Lung microvascular endothelial cell (primary cell): ENCODE measurements around the gene NCL. TPM values are rescaled to one million over a fixed set of nuclear protein-coding genes. Genes with fewer than 3 reads are reported as not detected.
"Not testable (repeated sequence)": the region's sequence is repeated elsewhere in the genome, so short reads cannot be mapped to it uniquely, and the experiment has no call there.

ENCODE experiments used
- DNase-seq, 2 donors: peaks; one replicate each; pipeline versions ENCODE4 v3.0.0 to v3.0.0-alpha.2; 2010; ENCODE audit warnings: low read depth in 2 of 2
- total RNA-seq: library from RNA; depleted of rRNA; stranded (reverse); fragments of >200 nt; gene quantifications from 2 replicates; pipeline ENCODE4 v1.2.1, GENCODE V29; 2014

NCL gene
- total RNA-seq, 1 donor from 2014 or later, result 65.1 TPM

DNA sequence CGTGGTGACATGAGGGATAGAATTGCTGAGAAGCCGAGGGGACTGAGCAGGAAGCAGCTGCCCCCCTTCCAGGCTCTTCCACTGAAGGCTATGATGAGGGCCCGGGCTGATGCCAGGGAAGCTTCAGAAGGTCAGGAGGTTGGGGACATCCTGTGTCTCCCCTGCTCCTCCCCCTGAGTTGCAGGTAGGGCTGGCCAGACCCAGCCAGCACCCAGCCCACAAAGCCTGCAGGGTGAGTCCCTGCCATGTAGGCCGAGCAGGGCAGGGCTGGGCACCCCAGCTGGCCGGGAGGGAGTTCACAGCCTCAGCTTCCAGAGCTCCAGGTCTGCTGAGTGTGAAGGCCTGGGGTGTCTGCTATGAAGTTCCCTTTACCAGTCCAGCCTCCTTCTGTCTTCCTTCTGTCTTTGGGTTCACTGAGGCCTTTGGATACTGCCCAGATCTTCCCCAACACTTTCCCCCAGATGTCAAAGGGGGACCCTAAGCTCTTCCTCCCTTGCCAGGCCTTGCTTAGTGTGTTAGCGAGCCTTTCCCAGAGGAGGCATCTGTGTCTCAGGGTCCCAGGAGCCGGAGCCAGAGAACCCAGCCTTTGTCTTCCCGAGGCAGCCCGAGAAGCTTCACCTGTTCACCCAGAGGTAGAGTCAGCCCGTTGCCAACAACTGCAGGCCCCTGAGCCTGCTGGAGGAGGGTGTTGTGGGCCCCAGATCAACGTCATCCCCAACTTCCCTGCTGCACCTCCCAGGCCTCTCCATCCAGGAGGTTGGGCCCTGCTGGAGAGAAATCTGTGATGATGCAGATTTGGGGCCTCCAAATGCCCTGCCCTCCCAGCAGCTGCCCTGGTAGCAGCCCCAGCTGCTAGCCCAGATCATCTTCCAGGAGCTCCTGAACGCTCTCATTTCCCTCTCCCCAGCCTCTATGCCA is 3.6 kb upstream of the NCL start:
- no peak for DNase-seq

DNA sequence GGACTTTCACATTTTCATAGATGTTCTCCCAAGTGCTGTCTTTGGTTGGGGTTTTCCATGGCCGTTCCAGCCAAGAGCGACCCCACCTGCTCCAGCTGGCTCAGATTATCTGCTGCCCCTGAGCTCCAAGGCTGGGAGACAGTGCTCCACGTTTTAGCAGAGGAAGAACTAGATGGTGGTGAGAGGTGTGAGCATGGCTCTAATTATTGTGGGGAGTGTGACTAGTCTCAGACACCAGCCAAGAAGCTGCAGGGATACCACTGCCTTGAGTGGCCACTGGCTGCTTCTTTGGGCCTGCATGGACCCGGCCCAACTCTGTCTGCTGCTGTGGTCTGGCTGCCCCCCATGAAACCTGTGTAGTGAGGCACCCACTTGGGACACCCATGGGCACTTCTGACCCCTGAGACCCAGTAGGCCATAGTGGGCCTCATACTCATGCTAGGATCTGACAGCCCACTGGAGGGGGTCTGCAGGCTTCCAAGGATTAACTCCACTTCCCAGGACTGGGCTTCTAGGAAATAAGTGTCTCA is 2.8 kb upstream of the NCL start:
- no peak for DNase-seq

DNA sequence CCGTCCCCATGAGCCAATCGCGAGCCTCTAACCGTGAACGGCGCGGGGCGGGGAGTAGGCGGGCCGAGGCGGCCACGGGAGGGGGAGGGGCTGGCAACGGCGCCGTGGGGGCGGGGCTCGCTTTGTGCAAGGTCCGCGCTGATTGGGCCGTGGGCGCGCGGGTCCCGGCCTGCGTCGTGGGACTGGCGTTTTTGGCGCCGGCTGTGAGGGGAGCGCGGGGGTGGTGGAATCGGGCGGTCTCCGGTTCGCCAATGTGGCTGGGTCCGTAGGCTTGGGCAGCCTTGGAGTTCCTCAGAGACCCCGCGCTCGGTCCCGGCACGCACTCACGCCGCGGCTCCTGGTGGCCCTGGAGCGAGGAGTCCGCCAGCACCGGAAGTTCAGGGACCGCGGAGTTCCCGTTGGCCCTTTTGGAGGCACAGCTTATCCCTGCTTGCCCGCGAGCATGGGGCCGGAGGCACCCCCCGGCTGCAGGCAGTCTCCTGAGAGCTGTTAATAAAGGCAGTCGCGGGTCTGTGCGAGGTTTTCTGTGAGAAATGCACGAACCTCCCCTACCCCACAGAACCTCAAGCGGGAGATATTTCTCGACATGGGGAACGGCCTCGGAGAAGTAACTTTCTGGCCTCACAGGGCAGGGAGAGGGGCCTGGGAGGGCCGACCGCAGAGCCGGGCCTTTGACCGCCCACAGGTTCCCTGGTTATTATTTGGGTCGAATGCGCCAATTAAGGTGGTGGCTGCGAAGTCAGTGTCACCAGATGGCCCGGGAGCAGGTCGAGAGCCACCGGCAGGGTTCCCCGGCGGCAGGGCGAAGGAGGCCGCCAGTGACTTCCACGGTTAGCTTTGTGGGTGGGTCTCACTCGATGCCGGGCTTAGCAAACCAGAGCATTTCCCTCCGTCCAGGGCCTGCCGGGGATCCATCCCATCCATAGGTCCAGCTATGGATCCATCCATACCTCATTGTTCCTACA is 574 bp upstream of the NCL start:
- peak in 1 of 2 donors; percentile 26 for DNase-seq

DNA sequence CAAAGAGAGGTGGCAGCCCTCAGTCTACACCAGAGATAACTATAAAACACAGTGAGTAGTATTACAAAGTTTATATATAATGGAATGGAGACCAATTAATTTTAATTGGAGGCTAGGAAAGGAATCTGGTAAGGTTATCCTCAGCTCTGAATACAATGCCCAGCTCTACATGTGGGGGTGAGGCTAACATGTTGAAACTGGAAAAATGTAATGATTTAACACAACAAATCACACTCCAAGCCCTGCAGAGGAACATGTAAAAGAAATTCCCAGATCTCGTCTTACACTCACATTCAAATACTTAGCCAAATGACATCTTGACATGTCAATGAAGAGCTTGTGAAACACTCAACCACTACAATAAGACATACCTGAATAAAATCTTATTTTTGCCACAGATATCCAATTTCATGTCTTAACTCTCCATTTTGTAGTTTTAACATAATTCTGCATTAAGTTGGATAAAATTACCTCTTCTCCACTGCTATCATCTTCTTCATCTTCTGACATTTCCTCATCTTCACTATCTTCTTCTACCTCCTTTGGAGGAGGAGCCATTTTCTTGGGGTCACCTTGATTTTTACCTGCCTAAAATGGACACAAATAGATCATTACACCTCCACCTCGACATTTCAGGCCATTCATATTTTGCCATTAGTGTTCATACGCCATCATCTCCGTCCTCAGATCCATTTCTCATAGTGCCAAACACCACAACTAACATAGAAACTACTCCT is 1.4 kb downstream of the NCL start:
- no peak for DNase-seq

DNA sequence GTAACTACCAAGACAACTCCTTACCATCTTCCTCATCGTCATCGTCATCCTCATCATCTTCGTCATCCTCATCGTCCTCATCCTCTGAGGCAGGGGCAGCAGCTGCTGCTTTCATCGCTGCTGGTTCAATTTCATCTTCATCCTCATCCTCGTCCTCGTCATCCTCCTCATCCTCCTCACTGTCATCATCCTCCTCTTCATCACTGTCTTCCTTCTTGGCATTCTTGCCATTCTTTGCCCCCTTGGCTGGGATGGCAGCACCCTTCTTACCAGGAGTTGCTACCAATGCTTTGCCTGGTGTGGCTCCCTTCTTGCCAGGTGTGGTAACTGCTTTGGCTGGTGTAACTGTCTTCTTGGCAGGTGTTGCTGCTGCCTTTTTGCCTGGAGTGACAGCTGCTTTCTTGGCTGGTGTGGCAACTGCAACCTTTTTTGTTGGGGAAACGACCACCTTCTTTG is 2.7 kb downstream of the NCL start:
- no peak for DNase-seq

DNA sequence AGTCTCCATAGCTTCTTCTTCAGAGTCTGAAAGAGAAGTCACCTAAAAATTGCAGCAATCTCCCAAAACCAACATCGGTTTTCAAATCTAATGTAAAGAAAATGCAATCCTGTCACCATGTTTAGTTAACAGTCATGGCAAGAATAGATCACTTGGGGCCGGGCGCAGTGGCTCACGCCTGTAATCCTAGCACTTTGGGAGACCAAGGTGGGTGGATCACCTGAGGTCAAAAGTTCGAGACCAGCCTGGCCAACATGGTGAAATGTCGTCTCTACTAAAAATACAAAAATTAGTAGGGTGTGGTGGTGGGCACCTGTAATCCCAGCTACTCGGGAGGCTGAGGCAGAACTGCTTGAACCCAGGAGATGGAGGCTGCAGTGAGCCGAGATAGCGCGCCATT is 3.4 kb downstream of the NCL start:
- not testable (repeated sequence) for DNase-seq

DNA sequence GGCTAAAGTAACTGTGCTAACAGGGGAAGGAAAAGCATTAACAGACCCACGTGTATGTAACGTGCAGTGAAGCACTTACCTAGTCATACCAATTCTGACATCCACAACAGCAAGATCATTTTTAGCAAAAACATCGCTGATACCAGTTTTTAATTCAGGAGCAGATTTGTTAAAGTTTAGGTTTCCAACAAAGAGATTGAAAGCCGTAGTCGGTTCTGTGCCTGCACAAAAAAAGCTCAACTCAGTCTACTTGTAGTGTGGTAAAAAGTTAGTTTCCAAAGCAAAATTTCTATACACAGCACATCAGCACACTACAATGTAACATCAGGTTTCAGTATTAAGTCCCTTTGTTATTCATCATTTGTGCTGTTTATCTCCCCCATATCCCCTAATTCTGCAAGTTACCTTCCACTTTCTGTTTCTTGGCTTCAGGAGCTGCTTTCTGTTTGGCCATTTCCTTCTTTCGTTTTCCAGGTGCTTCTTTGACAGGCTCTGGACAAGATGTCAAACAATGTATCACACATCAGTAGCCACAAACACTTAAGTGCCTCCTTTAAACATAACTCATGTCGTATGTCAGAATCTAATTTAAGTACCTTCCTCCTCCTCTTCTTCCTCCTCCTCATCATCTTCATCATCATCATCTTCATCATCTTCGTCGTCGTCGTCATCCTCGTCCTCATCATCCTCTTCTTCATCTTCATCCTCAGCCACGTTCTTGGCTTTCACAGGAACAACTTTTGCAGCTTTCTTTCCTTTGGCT is 4.0 kb downstream of the NCL start:
- DNase-seq, result no peak

DNA sequence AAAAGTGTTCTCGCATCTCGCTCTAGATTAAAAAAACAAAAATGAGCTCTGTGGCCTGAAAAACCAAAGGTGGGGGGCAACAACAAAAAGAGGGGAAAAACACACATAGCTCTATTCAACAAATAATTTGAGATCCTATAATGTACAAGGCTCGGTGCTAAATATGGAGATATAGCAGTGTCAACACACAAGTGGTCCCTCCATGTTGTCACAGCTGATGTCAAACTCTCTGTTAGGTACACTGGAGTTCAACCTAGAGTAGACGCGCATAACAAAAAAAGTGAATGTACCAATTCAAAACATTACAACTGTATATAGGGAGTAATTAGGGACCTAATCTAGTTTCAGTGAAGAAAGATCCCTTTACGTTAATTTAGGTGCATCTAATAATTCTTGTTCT is 5.9 kb downstream of the NCL start:
- DNase-seq, result no peak

DNA sequence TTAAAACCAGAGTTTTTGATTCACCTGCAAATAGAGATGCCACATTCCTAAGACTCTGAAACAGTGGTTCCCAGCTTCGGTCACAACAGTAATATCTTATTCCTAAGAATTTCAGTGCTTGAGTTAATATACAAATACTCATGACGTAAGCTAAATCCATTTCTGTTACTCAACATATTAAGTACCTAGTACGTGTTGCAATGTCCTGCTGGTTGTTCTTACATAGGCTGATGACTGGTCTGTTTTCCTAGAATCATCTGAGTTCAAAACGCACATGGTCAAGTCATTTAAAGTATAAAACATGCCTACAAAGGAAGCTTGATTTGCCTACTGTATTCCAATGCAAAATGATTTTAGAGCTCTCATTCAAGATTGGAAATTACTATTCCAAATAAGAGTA is 7.2 kb downstream of the NCL start:
- DNase-seq, result no peak

DNA sequence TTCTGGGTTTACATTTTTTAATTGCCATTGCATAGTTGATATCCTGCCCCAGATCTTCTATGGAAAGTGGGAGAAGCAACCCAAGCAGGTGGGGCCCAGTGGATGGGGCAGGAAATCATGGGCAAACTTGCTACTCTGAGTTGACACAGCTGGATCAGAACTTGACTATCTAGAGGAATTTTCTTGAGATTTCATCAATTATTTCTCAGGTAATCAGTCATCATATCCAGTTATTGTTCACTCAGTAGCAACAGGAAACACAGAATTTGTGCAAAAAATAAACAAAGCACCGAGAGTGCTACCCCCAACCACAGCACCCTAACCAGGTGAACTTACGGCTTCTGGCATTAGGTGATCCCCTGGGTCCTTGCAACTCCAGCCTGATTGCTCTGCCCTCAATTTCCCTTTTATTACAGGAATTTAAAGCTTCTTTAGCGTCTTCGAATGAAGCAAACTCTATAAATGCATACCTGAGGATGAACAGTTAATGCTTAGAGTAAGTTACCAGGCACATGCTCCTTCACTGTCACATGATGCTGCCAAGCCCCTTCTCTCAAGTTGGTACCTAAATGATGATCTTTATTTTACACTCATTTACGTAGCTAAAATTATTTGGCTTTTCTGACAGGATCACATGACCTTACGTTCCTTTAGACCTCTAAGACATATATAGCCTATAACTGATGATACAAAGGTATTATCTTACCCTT is 7.8 kb downstream of the NCL start:
- no peak for DNase-seq

DNA sequence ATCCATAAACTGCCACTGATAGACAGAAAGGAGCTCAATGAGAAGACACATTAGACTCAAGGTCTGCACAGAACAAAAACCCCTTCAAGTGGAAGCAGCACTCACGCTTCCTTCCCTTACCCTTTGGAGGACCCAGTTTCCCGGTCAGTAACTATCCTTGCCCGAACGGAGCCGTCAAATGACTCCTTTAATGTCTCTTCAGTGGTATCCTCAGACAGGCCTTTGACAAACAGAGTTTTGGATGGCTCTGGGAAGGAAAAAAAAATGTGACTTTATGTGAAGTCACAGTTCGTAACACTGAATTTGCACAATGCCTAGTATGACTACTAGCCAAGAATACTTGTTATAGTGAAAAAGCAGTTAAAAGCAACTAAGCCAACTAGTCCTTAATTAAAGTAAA is 8.4 kb downstream of the NCL start:
- DNase-seq, result no peak

DNA sequence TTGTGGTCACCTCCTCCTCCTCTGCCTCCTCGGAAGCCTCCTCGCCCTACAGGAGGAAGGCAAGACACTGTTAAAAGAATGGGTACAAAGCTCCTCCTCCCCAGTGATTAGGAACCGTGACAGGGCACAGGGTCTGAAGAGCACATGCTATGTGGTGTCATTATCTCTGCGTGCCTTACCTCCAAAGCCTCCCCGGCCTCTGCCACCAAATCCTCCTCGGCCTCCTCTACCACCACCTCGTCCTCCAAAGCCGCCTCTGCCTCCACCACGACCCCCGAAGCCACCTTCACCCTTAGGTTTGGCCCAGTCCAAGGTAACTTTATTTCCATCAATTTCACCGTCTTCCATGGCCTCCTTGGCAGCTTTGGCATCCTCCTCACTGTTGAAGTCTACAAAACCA is 9.1 kb downstream of the NCL start:
- DNase-seq, result no peak

DNA sequence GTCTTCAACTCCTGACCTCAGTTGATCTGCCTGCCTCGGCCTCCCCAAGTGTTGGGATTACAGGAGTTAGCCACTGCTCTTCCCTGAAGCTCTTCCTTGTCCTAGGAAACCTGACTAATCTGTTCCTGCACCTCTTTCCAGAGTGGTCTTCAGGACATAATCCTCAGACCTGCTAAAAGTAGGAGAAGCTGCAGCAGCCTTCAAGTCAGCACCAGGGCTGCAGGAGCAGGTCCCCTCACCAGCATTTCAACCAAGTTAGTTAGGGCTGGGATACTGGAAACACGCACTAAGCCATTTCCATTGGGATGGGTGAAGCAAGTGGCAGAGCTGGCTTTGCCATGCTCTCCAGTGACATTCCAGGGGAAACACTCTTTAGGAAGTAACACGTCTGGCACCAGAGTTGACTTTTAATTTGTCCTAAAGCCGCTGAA is 9.9 kb downstream of the NCL start:
- no peak for DNase-seq

DNA sequence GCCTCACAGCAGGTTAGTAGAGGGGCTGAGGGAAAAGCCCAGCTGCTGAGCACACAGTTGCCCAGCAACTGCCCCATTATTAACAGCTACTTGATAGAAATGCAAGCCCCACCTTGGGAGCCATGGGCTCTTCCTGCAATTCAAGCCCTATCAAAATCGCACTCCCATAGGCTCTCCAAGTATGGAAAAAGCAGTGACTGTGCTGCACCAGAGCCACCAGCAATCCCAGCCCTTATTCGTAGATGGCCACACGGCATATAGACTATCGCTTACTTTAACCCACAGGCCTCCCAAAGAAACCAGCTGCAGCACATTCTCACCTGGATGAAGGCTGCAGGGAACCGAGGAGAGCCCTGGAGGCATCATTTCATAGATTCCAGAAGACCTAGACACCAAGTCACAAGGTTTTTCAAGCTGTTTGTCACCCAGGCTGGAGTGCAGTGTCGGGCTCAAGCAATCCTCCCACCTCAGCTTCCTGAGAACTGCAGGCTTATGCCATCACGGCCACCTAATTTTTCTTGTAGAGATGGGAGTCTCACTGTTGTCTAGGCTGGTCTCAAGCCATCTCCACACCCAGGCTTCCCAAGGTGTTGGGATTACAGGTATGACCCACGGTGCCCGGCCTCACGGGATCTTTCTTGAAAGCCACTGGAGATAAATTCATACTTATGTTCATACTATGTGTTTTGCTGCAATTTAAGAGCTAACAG is 11.3 kb downstream of the NCL start:
- no peak for DNase-seq

DNA sequence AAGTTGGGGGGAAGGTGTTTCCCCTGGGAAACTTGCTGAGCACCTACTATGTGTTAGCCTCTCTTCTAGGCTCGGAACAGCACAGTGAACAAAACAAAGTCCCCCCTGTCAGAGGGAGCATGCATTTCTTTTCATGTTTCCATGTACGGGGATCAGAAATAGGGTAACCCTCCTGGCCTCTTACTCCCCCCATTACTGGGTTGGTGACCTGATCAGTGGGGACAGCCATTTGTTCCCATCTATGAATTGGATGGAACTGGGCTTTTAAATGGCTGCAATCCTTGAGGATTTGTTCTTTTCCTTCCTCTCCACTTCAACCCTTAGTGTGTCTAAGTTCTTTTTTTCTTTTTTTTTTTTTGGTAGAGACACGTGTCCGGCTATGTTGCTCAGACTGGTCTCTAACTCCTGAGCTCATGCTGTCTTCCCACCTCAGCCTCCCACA is 13.7 kb downstream of the NCL start:
- no peak for DNase-seq

DNA sequence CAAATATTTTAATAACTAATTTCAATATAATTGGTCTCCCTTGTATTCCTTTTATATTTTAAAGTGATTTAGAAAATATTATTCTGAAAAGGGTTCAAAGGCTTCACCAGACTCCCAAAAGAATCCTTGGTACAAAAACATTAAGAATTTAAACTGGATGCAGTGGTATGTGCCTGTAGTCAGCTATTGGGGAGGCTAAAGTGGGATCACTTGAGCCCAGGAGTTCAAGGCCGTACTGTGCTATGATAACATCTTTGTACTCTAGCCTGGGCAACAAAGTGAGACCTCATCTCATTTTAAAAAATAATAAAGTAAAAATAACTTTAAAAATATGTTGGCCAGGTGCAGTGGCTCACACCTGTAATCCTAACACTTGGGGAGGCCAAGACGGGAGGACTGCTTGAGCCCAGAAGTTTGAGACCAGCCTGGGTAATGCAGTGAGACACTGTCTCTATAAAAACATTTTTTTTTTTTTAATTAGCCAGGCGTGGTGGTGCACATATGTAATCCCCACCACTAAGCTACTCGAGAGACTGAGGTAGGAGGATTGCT is 14.7 kb downstream of the NCL start:
- no peak for DNase-seq

DNA sequence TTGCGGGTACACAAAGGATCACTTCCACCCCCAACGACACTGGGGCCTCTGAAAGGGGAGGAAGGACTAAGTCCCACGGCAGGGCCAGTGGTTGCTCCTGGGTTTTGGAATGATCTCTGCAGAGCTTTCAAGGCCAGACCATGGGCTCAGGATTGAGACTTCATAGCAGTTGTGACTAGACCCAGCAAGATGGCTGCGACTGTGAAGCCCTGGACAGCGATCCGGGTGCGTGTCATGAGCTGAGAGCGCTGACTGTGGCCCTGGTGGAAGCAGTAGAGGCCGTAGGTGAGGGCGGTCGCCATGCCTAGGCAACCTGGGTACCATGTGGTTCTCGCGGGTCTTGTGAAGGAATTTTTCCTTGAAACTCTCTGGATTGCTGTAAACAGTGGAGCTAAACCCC is 27.3 kb downstream of the NCL start:
- no peak for DNase-seq

DNA sequence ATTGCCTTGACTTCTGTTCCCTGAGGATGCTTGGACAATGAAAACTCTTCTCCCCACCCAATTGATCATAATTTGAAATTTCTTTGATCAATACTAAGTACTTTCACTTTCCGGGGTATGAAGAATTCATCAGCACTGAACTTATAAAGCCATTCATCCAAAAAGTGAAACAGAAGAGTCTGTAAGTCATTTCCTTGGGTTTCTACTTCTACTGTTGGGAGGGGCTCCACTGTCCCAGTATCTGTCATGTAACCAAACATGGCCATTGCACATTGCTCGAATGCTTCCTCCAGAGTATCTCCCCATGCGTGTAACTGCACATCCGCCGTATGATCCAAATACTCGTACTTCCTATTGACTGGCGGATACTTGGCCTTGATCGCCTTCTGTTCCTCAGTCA is 30.3 kb downstream of the NCL start:
- no peak for DNase-seq

DNA sequence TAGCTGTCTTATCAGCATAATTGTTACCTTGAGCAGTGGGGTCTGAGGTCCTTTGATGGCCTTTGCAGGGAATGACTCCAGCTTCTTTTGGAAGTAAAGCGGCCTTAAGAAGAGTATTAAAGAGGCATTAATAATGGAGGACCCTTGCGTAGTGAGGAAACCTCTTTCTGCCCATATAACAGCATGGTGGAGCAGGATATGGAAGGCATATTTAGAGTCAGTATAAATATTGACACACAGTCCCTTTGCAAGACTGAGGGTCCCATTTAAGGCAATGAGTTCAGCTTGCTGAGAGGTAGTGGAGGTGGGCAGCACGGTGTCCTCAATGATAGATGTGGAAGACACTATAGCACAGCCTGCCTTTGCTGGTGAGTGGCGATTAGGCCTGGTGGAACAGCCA is 32.7 kb downstream of the NCL start:
- no peak for DNase-seq
